Left lung (tissue), 10 donors: ENCODE measurements around the gene DTNB. TPM values are rescaled to one million over a fixed set of nuclear protein-coding genes. Genes with fewer than 3 reads are reported as not detected.
A peak's percentile ranks its signal among the peaks of the same experiment; 100 is the strongest.

Experiments
- ATAC-seq: fragments of 200-7000 bp; cut with Tn5 transposase; one replicate; pipeline ENCODE4 v1.9.1; 2020; ENCODE audit warnings: moderate library complexity
- DNase-seq, 4 donors: peaks; one replicate each; pipeline ENCODE4 v3.0.0-alpha.2; 2013 to 2020
- H3K27ac ChIP-seq, 2 donors: fragments of 200-600 bp; sonication (generic) in 1 of 2; one replicate each; pipeline versions ENCODE4 v1.5.0 to v1.8.0; 2020 to 2021
- H3K27me3 ChIP-seq, 2 donors: fragments of 200-600 bp; sonication (generic) in 1 of 2; one replicate each; pipeline versions ENCODE4 v1.5.0 to v1.8.0; 2020 to 2021
- H3K36me3 ChIP-seq, 2 donors: fragments of 200-600 bp; sonication (generic) in 1 of 2; one replicate each; pipeline versions ENCODE4 v1.5.0 to v1.8.0; 2020 to 2021
- H3K4me1 ChIP-seq, 2 donors: fragments of 200-600 bp; one replicate each; pipeline ENCODE4 v1.8.0; 2021
- H3K4me3 ChIP-seq, 2 donors: fragments of 200-600 bp; sonication (generic) in 1 of 2; one replicate each; pipeline versions ENCODE4 v1.5.0 to v1.8.0; 2020 to 2021; ENCODE audit warnings: mild to moderate bottlenecking in 1 of 2
- H3K9me3 ChIP-seq, 2 donors: fragments of 200-600 bp; sonication (generic) in 1 of 2; one replicate each; pipeline versions ENCODE4 v1.5.0 to v1.8.0; 2020 to 2021
- intact Hi-C, 2 donors: fragments of 100-400 bp; cut with DNase I; formaldehyde crosslinking; loops; one replicate each; pipeline versions ENCODE4 v1.11.2 to v1.14.2; 2022
- polyA plus RNA-seq, 6 donors: library from polyadenylated mRNA; unstranded; fragments of 120-200 nt; gene quantifications; one replicate each; pipeline ENCODE4 v1.2.1, GENCODE V29; 2013; ENCODE audit not compliant: insufficient read length in 6 of 6
- total RNA-seq, 2 donors: library from RNA; stranded (reverse); fragmentation: NEBNext Ultra II Directional; extraction: Animal tissue kit (Norgen Biotek cat#: 25700); gene quantifications; one replicate each; pipeline ENCODE4 v1.2.1, GENCODE V29; 2021
- TF ChIP-seq, protein P1 (sequence below), 2 donors: fragments of 200-600 bp; sonication (generic) in 1 of 2; IDR thresholded peaks; one replicate each; pipeline versions ENCODE4 v1.5.0 to v1.8.0; 2021; ENCODE audit warnings: antibody characterized with exemption in 2 of 2
- donor health status: DM: no; HTN: yes; CAD: no.
- donor health status: DM: no; HTN: no; CAD: no.

Gene DTNB
- total and polyA plus RNA-seq, 8 donors: 17.6 to 32.5 (median 29.5) TPM

DNA sequence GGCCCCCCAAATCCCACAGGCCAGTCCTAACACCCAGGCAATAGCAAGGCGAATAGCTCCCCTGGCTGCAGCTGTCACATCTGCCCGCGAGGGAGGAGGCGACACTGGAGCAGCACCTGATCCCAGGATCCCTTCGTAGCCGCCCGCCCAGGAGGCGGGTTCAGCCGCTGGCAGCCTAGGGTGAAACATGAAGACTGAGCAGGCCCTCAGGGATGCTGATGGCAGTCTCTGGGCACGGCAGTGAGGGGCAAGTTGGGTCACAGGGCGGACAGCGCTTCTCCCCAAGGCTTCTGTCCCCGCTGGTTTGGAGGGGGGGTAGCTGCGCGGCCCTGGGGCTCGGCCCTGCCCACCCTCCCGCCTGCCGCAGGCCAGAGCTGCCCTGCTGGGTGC lies 333.6 kb downstream of the DTNB start:
- peaks cover 12 to 40% of the 10 kb centered on the region in 2 donors for H3K4me1 ChIP-seq
- no peaks in the 10 kb centered on the region for H3K9me3 ChIP-seq
- no peaks in the 10 kb centered on the region for H3K27me3 ChIP-seq
- TF ChIP-seq, protein P1, sequence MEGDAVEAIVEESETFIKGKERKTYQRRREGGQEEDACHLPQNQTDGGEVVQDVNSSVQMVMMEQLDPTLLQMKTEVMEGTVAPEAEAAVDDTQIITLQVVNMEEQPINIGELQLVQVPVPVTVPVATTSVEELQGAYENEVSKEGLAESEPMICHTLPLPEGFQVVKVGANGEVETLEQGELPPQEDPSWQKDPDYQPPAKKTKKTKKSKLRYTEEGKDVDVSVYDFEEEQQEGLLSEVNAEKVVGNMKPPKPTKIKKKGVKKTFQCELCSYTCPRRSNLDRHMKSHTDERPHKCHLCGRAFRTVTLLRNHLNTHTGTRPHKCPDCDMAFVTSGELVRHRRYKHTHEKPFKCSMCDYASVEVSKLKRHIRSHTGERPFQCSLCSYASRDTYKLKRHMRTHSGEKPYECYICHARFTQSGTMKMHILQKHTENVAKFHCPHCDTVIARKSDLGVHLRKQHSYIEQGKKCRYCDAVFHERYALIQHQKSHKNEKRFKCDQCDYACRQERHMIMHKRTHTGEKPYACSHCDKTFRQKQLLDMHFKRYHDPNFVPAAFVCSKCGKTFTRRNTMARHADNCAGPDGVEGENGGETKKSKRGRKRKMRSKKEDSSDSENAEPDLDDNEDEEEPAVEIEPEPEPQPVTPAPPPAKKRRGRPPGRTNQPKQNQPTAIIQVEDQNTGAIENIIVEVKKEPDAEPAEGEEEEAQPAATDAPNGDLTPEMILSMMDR (IDR thresholded peaks at IDR 0.05): no peak
- intact Hi-C loops: no loop called here
- H3K27ac ChIP-seq: peak overlapping the region in 1 of 2 donors; percentile 9
- ATAC-seq (peak; percentile 16), DNase-seq (peak in 2 of 4 donors; percentile 47 to 82)
- no peaks in the 10 kb centered on the region for H3K36me3 ChIP-seq
- H3K4me3 ChIP-seq: peak overlapping the region; percentile 53 to 74

DNA sequence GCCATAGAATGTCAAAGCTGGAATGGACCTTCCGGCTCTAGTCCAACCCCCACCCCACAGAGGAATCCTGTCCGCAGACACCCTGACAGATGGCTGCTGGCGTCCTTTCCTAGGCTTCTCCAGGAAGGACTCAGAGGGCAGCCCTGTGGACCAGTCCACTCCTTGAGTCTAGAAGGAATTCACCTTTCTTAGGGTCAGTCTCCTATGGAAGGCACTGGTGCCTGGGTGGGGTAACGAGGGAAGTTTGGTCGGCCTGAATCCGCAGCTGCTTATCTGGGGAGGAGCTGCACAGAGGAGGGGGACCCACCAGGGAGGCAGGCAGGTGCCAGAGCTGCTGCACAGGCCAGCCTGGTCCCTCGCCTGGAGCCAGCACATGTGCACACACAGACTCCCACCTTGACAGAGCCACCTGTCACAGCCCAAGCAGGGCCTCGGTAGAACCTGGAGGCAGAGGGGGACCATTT lies 334.1 kb downstream of the DTNB start:
- H3K9me3 ChIP-seq: no peaks in the 10 kb centered on the region
- DNase-seq (no peak), ATAC-seq (no peak)
- intact Hi-C loops: no loop called here
- H3K4me3 ChIP-seq: no peak overlapping the region
- TF ChIP-seq, protein P1 (IDR thresholded peaks at IDR 0.05): no peak
- peak overlapping the region in 1 of 2 donors; percentile 9 for H3K27ac ChIP-seq
- peaks cover 12 to 40% of the 10 kb centered on the region in 2 donors for H3K4me1 ChIP-seq
- H3K27me3 ChIP-seq: no peaks in the 10 kb centered on the region
- no peaks in the 10 kb centered on the region for H3K36me3 ChIP-seq

DNA sequence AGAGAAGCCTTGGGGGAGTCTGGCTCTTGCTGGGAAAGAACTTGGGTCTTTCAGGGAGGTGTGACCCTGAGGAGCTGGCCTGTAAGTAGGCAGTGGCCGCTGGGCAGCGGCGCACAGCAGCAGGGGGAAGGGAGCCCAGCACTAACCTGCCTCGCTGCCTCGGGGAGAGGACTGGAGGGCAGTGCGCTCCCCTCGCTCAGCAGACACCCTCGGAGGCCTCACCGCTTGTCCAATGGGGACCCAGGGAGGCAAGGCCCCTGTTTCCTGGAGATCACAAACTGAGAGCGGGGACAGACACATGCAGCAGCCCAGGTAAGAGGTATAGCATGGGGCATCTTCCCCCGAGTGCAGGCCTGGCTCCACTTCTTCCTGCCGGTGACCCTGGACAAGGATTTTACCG lies 335.0 kb downstream of the DTNB start:
- ATAC-seq: no peak
- Histone ChIP-seq H3K36me3 (no peaks in the 10 kb centered on the region), H3K27ac (no peak overlapping the region), H3K9me3 (no peaks in the 10 kb centered on the region), H3K27me3 (no peaks in the 10 kb centered on the region), H3K4me1 (peaks cover 12 to 40% of the 10 kb centered on the region in 2 donors), H3K4me3 (no peak overlapping the region)
- no peak for DNase-seq
- intact Hi-C loops: no loop called here
- TF ChIP-seq, protein P1 (IDR thresholded peaks at IDR 0.05): no peak

DNA sequence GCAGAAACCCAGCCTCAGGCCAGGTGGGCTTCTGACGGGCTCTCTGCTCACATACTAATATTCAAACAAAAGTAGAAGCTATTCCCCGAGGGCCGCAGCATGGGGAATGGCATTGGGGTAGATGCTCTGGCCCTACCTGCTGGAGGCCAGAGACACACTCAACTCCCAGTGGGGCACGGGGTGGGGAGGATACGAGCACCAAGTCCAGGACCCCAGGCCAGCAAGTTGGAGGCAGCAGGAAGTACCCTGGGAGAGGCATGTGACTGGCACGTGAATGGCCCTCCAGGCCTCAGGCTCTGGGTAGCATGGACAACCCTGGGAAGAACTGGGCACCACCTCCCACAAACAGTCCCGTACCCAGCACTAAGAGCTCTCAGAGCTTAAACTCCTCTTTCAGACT lies 335.5 kb downstream of the DTNB start:
- Histone ChIP-seq H3K4me3 (no peak overlapping the region), H3K4me1 (peaks cover 12 to 38% of the 10 kb centered on the region in 2 donors), H3K36me3 (no peaks in the 10 kb centered on the region), H3K27ac (no peak overlapping the region), H3K9me3 (no peaks in the 10 kb centered on the region), H3K27me3 (no peaks in the 10 kb centered on the region)
- TF ChIP-seq, protein P1 (IDR thresholded peaks at IDR 0.05): no peak
- ATAC-seq: no peak
- DNase-seq: no peak
- intact Hi-C loops: no loop called here

DNA sequence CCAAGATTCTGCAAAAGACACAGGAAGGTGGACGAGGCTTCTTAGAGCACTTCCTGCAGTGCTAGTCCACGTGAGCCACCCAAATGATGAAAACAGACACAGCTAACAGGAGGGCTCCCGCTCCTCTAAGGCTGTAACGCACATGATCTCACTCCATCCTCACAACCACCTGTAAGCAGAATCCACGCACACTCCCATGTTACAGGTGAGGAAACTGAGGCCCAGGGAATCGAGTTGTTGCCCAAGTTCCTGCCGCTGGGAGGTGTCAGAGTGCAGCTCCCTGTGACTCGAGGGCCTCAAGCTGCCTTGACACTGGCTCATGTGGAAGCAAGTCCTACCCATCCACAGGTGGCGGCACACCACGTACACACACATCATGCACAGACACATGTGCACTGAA lies 336.1 kb downstream of the DTNB start:
- no peaks in the 10 kb centered on the region for H3K27me3 ChIP-seq
- peaks cover 12 to 33% of the 10 kb centered on the region in 2 donors for H3K4me1 ChIP-seq
- intact Hi-C loops: no loop called here
- DNase-seq: no peak
- no peaks in the 10 kb centered on the region for H3K36me3 ChIP-seq
- ATAC-seq: no peak
- TF ChIP-seq, protein P1 (IDR thresholded peaks at IDR 0.05): no peak
- H3K9me3 ChIP-seq: no peaks in the 10 kb centered on the region
- no peak overlapping the region for H3K4me3 ChIP-seq
- H3K27ac ChIP-seq: no peak overlapping the region
